GM18873 (cell line): ENCODE measurements around the gene CUEDC1.

Experiments used
- ATAC-seq: cut with Tn5 transposase; IDR thresholded peaks from one replicate; pipeline ENCODE4 v1.9.1; 2021; ENCODE audit warnings: mild to moderate bottlenecking, moderate library complexity, moderate number of reproducible peaks; ENCODE audit not compliant: unreplicated experiment, low FRiP score

CUEDC1 gene

GRCh38 chr17:57880086-57880456 lies 75.1 kb downstream of the CUEDC1 start:
- ATAC-seq = no peak

- no peak for ATAC-seq
Observed at GRCh38 chr17:57879437-57880085, 75.7 kb downstream of the CUEDC1 start.

GRCh38 chr17:57877803-57878377 lies 77.3 kb downstream of the CUEDC1 start:
- ATAC-seq = no peak

- no peak for ATAC-seq
Observed at GRCh38 chr17:57876866-57877237, 78.4 kb downstream of the CUEDC1 start.

- no peak for ATAC-seq
Observed at GRCh38 chr17:57876023-57876865, 79.0 kb downstream of the CUEDC1 start.

- no peak for ATAC-seq
Observed at GRCh38 chr17:57875290-57876022, 79.8 kb downstream of the CUEDC1 start.

GRCh38 chr17:57874434-57875289 lies 80.5 kb downstream of the CUEDC1 start:
- ATAC-seq = no peak

- ATAC-seq = no peak
Observed at GRCh38 chr17:57874058-57874419, 81.2 kb downstream of the CUEDC1 start.

- ATAC-seq = no peak
Observed at GRCh38 chr17:57873261-57874057, 81.8 kb downstream of the CUEDC1 start.

- no peak for ATAC-seq
Observed at GRCh38 chr17:57872536-57872935, 82.7 kb downstream of the CUEDC1 start.

- no peak for ATAC-seq
Observed at GRCh38 chr17:57871863-57872262, 83.3 kb downstream of the CUEDC1 start.

GRCh38 chr17:57871155-57871554 lies 84.1 kb downstream of the CUEDC1 start:
- ATAC-seq = no peak

GRCh38 chr17:57870283-57870635 lies 85.0 kb downstream of the CUEDC1 start:
- ATAC-seq = no peak

- no peak for ATAC-seq
Observed at GRCh38 chr17:57869617-57870282, 85.5 kb downstream of the CUEDC1 start.

- no peak for ATAC-seq
Observed at GRCh38 chr17:57868910-57869616, 86.1 kb downstream of the CUEDC1 start.

GRCh38 chr17:57868007-57868909 lies 87.0 kb downstream of the CUEDC1 start:
- ATAC-seq = peak; percentile 62

- no peak for ATAC-seq
Observed at GRCh38 chr17:57867126-57867525, 88.1 kb downstream of the CUEDC1 start.
